H1 (cell line): ENCODE measurements around the gene MR1. TPM values are rescaled to one million over a fixed set of nuclear protein-coding genes. Genes with fewer than 3 reads are reported as not detected.

Experiments used
- CTCF ChIA-PET: fragments of 300-600 bp; sonication (Branson Sonifier 250); formaldehyde crosslinking; loops from one replicate; lab custom pipeline; 2021; ENCODE audit not compliant: partially characterized antibody; lab: Charles Lee
- POLR2A ChIA-PET: fragments of 300-600 bp; sonication (Branson Sonifier 250); formaldehyde crosslinking; loops from one replicate; lab custom pipeline; 2021; ENCODE audit warnings: inconsistent platforms; ENCODE audit not compliant: partially characterized antibody; lab: Charles Lee
- DNase-seq, 2 experiments: peaks; one replicate each; pipeline versions ENCODE4 v3.0.0 to v3.0.0-alpha.2; 2010 to 2022; ENCODE audit warnings: low spot score in 2 of 2, low read depth in 1 of 2, mixed read lengths in 1 of 2
- FAIRE-seq: peaks from 2 replicates; lab custom pipeline; 2011; peaks lifted over from hg19 to GRCh38; lab: Jason Lieb, UNC
- H2AFZ ChIP-seq: 2 replicates; pipeline ENCODE4 v1.8.1; 2012; ENCODE audit warnings: low read length, inconsistent platforms
- H2AK5ac ChIP-seq: 2 replicates; pipeline ENCODE4 v1.6.1; 2013; ENCODE audit warnings: low read depth, low read length
- H2BK120ac ChIP-seq: replicated peaks from 2 replicates; pipeline ENCODE3; 2013; ENCODE audit warnings: low read depth, low read length, inconsistent platforms
- H2BK12ac ChIP-seq: 2 replicates; pipeline ENCODE4 v1.6.1; 2013; ENCODE audit warnings: low read depth, low read length
- H2BK15ac ChIP-seq: 2 replicates; pipeline ENCODE4 v1.6.1; 2013; ENCODE audit warnings: low read length
- H2BK20ac ChIP-seq: 2 replicates; pipeline ENCODE4 v1.6.1; 2013; ENCODE audit warnings: low read length
- H2BK5ac ChIP-seq: 2 replicates; pipeline ENCODE4 v1.6.1; 2013; ENCODE audit warnings: low read depth, low read length
- H3K14ac ChIP-seq: 2 replicates; pipeline ENCODE4 v1.6.1; 2013; ENCODE audit warnings: inconsistent platforms; ENCODE audit not compliant: insufficient read length
- H3K18ac ChIP-seq: 2 replicates; pipeline ENCODE4 v1.6.1; 2013; ENCODE audit warnings: low read length; ENCODE audit errors: extremely low read depth
- H3K23ac ChIP-seq: 2 replicates; pipeline ENCODE4 v1.6.1; 2013; ENCODE audit warnings: inconsistent platforms; ENCODE audit not compliant: insufficient read length
- H3K23me2 ChIP-seq: 2 replicates; pipeline ENCODE4 v1.6.1; 2013; ENCODE audit warnings: low read depth, low read length
- H3K27ac ChIP-seq: 2 replicates; pipeline ENCODE4 v1.6.1; 2011; ENCODE audit warnings: low read depth, low read length, inconsistent platforms
- H3K27me3 ChIP-seq, 4 experiments: replicated peaks in 1 of 4; 1 replicate in 1 of 4; 2 replicates in 3 of 4; pipeline versions ENCODE4 v1.6.1 to v1.8.1; 2011 to 2013; ENCODE audit warnings: low read length in 3 of 4, mild to moderate bottlenecking in 3 of 4, inconsistent platforms in 2 of 4, mixed read lengths in 2 of 4, moderate library complexity in 1 of 4; ENCODE audit not compliant: control insufficient read depth in 3 of 4, insufficient read depth in 3 of 4; ENCODE audit errors: extremely low read depth in 1 of 4
- H3K36me3 ChIP-seq, 4 experiments: 2 replicates each; pipeline versions ENCODE4 v1.6.1 to v1.8.1; 2011 to 2013; ENCODE audit warnings: mild to moderate bottlenecking in 4 of 4, low read length in 3 of 4, moderate library complexity in 2 of 4, control low read depth in 1 of 4, inconsistent platforms in 1 of 4; ENCODE audit not compliant: insufficient read depth in 4 of 4, control insufficient read depth in 2 of 4
- H3K4ac ChIP-seq: replicated peaks from 2 replicates; pipeline ENCODE3; 2013; ENCODE audit warnings: low read length, low read depth, mixed read lengths, inconsistent platforms; ENCODE audit not compliant: insufficient read length
- H3K4me1 ChIP-seq, 4 experiments: replicated peaks in 1 of 4; 1 replicate in 1 of 4; 2 replicates in 3 of 4; pipeline versions ENCODE4 v1.6.1 to v1.8.1; 2011 to 2013; ENCODE audit warnings: low read length in 3 of 4, inconsistent platforms in 2 of 4, mixed read lengths in 1 of 4; ENCODE audit not compliant: insufficient read depth in 4 of 4, control insufficient read depth in 3 of 4
- H3K4me2 ChIP-seq, 2 experiments: 2 replicates each; pipeline versions ENCODE4 v1.6.1 to v1.8.1; 2011 to 2013; ENCODE audit warnings: low read depth in 2 of 2, low read length in 2 of 2, control low read depth in 1 of 2, inconsistent platforms in 1 of 2, mild to moderate bottlenecking in 1 of 2; ENCODE audit not compliant: insufficient read depth in 1 of 2
- H3K4me3 ChIP-seq, 4 experiments: fragments of 200-600, 300-600 bp in 1 of 4; sonication (generic), shearing (Covaris generic), sonication (Bioruptor Twin) in 1 of 4; 2 replicates each; pipeline versions ENCODE4 v1.5.1 to v1.8.1; 2011 to 2016; ENCODE audit warnings: low read length in 4 of 4, low read depth in 3 of 4, control low read depth in 2 of 4, inconsistent platforms in 2 of 4, mild to moderate bottlenecking in 2 of 4, mixed read lengths in 1 of 4, moderate library complexity in 1 of 4; ENCODE audit not compliant: insufficient read depth in 2 of 4; ENCODE audit errors: extremely low read depth in 1 of 4
- H3K56ac ChIP-seq: replicated peaks from 2 replicates; pipeline ENCODE3; 2013; ENCODE audit warnings: low read depth, mild to moderate bottlenecking, mixed read lengths, low read length, inconsistent platforms; ENCODE audit not compliant: insufficient read length
- H3K79me1 ChIP-seq: 2 replicates; pipeline ENCODE4 v1.6.1; 2013; ENCODE audit warnings: low read depth, low read length, control low read depth
- H3K79me2 ChIP-seq, 2 experiments: 2 replicates each; pipeline versions ENCODE4 v1.6.1 to v1.8.1; 2012 to 2013; ENCODE audit warnings: low read length in 2 of 2, mild to moderate bottlenecking in 2 of 2, inconsistent platforms in 1 of 2; ENCODE audit not compliant: insufficient read depth in 2 of 2, control insufficient read depth in 1 of 2
- H3K9ac ChIP-seq, 4 experiments: replicated peaks in 1 of 4; 1 replicate in 1 of 4; 2 replicates in 3 of 4; pipeline versions ENCODE4 v1.6.1 to v1.8.1; 2011 to 2013; ENCODE audit warnings: low read depth in 3 of 4, low read length in 3 of 4, control low read depth in 2 of 4, mild to moderate bottlenecking in 2 of 4, moderate library complexity in 2 of 4, inconsistent platforms in 1 of 4; ENCODE audit errors: extremely low read depth in 1 of 4
- H3K9me3 ChIP-seq, 2 experiments: 2 replicates each; pipeline versions ENCODE4 v1.6.1 to v1.8.1; 2012 to 2013; ENCODE audit warnings: mild to moderate bottlenecking in 2 of 2, moderate library complexity in 2 of 2, control low read depth in 1 of 2, inconsistent platforms in 1 of 2, low read depth in 1 of 2, low read length in 1 of 2, mixed read lengths in 1 of 2; ENCODE audit not compliant: insufficient read depth in 2 of 2
- H4K20me1 ChIP-seq, 2 experiments: replicated peaks in 1 of 2; 2 replicates each; pipeline versions ENCODE3 to v1.8.1; 2011 to 2013; ENCODE audit warnings: inconsistent platforms in 2 of 2, low read length in 2 of 2, mild to moderate bottlenecking in 1 of 2; ENCODE audit not compliant: insufficient read depth in 2 of 2, control insufficient read depth in 1 of 2
- H4K5ac ChIP-seq: 2 replicates; pipeline ENCODE4 v1.6.1; 2013; ENCODE audit warnings: low read length, low read depth, mixed read lengths, inconsistent platforms; ENCODE audit not compliant: insufficient read length
- H4K8ac ChIP-seq: 2 replicates; pipeline ENCODE4 v1.8.0; 2013; ENCODE audit warnings: mild to moderate bottlenecking, moderate library complexity, low read length, inconsistent platforms; ENCODE audit not compliant: insufficient read depth; ENCODE audit errors: extremely low read depth
- H4K91ac ChIP-seq: replicated peaks from 2 replicates; pipeline ENCODE3; 2013; ENCODE audit warnings: low read length, mixed read lengths, inconsistent platforms; ENCODE audit not compliant: insufficient read length
- CEBPB ChIP-seq: IDR thresholded peaks from 2 replicates; pipeline ENCODE4 v1.6.1; 2012; ENCODE audit warnings: low read depth, low read length
- CHD1 ChIP-seq: IDR thresholded peaks from 2 replicates; pipeline ENCODE4 v1.6.1; 2012; ENCODE audit warnings: low read depth, low read length, improper control_type of control experiment
- CHD2 ChIP-seq: IDR thresholded peaks from 2 replicates; pipeline ENCODE4 v1.6.1; 2012; ENCODE audit warnings: low read length, improper control_type of control experiment
- EZH2 ChIP-seq: fragments of 200-600 bp; sonication (generic); IDR thresholded peaks from 2 replicates; pipeline ENCODE4 v1.7.1; 2012; ENCODE audit warnings: low read depth, mild to moderate bottlenecking, moderate library complexity, low read length, inconsistent platforms; ENCODE audit not compliant: severe bottlenecking
- FOSL1 ChIP-seq: IDR thresholded peaks from 2 replicates; pipeline ENCODE4 v1.6.1; 2011; ENCODE audit warnings: mild to moderate bottlenecking, low read depth, low read length, moderate library complexity; ENCODE audit not compliant: insufficient read depth
- GABPA ChIP-seq: IDR thresholded peaks from 2 replicates; pipeline ENCODE4 v1.6.1; 2011; ENCODE audit warnings: mild to moderate bottlenecking, low read length, moderate library complexity, borderline replicate concordance; ENCODE audit not compliant: insufficient read depth
- HDAC6 ChIP-seq: IDR thresholded peaks from one replicate; pipeline ENCODE4 v1.7.1; 2012; ENCODE audit warnings: low read depth, mild to moderate bottlenecking, inconsistent platforms, low read length, moderate library complexity
- KDM5A ChIP-seq: fragments of 200-600 bp; IDR thresholded peaks from 2 replicates; pipeline ENCODE4 v1.7.1; 2012; ENCODE audit warnings: mild to moderate bottlenecking, low read length, inconsistent platforms, mixed read lengths
- SAP30 ChIP-seq: fragments of 300-600 bp; sonication (generic); IDR thresholded peaks from 2 replicates; pipeline ENCODE4 v1.7.1; 2012; ENCODE audit warnings: low read length, moderate library complexity, mild to moderate bottlenecking, inconsistent platforms; ENCODE audit not compliant: insufficient read depth, insufficient replicate concordance
- TCF12 ChIP-seq: IDR thresholded peaks from 2 replicates; pipeline ENCODE4 v1.6.1; 2011; ENCODE audit warnings: low read depth, mild to moderate bottlenecking, low read length
- WGBS, 2 experiments: shearing (Covaris generic) in 1 of 2; methylation state at CpG; one replicate each; pipeline versions ENCODE4 v1.1.6 to v1.1.7; 2013 to 2015; ENCODE audit warnings: low lambda C conversion rate in 2 of 2, mixed read lengths in 2 of 2, inconsistent platforms in 1 of 2, low coverage in 1 of 2, missing lambda C conversion rate in 1 of 2; ENCODE audit not compliant: insufficient replicate concordance in 2 of 2, insufficient coverage in 1 of 2, insufficient read length in 1 of 2; ENCODE audit errors: extremely low coverage in 1 of 2, missing lambda C conversion rate in 1 of 2; 5-methylcytosine and 5-hydroxymethylcytosine counted together
- polyA plus RNA-seq, 7 experiments: library from polyadenylated mRNA; depleted of rRNA in 3 of 7; stranded (reverse) in 5 of 7; unstranded in 2 of 7; fragments of >200 nt in 5 of 7; fragments of 200-250 nt in 2 of 7; gene quantifications; 1 replicate in 5 of 7; 2 replicates in 1 of 7; 4 replicates in 1 of 7; pipeline versions ENCODE4 v1.2.1 to v1.2.3, GENCODE V29; 2011 to 2013; ENCODE audit warnings: missing spikeins in 2 of 7, mixed read lengths in 2 of 7
- total RNA-seq: library from RNA; stranded (reverse); fragmentation: NEBNext Ultra II Directional; extraction: Animal tissue kit (Norgen Biotek cat#: 25700); gene quantifications from 2 replicates; pipeline ENCODE4 v1.2.1, GENCODE V29; 2021
- TF ChIP-seq, protein P1 (sequence below): IDR thresholded peaks from 2 replicates; pipeline ENCODE4 v1.6.1; 2012; ENCODE audit warnings: low read length, inconsistent platforms

Gene MR1
- total and polyA plus RNA-seq, 2 of the 8 experiments (the other 6 are each of a cell fraction or from before 2014, with no cell fraction given) = 0.09 TPM; not detected in 1

GRCh38 chr1:181064011-181064623 lies 30.3 kb downstream of the MR1 start:
- CTCF ChIA-PET = interaction anchor here (1.5 kb wide), 2 partner anchors 28 to 72 kb away, joined by 3 read pairs; no protein-coding TSS in a partner anchor
- TF ChIP-seq KDM5A (no peak), CHD2 (no peak), SAP30 (no peak), EZH2 (no peak), HDAC6 (no peak), GABPA (no peak), CHD1 (no peak), FOSL1 (no peak), TCF12 (no peak), CEBPB (no peak)
- TF ChIP-seq, protein P1, sequence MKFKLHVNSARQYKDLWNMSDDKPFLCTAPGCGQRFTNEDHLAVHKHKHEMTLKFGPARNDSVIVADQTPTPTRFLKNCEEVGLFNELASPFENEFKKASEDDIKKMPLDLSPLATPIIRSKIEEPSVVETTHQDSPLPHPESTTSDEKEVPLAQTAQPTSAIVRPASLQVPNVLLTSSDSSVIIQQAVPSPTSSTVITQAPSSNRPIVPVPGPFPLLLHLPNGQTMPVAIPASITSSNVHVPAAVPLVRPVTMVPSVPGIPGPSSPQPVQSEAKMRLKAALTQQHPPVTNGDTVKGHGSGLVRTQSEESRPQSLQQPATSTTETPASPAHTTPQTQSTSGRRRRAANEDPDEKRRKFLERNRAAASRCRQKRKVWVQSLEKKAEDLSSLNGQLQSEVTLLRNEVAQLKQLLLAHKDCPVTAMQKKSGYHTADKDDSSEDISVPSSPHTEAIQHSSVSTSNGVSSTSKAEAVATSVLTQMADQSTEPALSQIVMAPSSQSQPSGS = no peak

More at GRCh38 chr1:181064011-181064623, 30.3 kb downstream of the MR1 start:
- no peaks in the 10 kb centered on the region for H3K36me3 ChIP-seq
- no peaks in the 10 kb centered on the region for H3K9me3 ChIP-seq
- H2BK120ac ChIP-seq = no peak overlapping the region
- no peak overlapping the region for H4K8ac ChIP-seq
- POLR2A ChIA-PET = interaction anchor here (0.9 to 3.2 kb wide), 2 partner anchors 14 to 25 kb away, joined by 3 to 10 read pairs; partner anchors contain the start of gene IER5
- H3K56ac ChIP-seq = no peak overlapping the region
- H3K23ac ChIP-seq = no peak overlapping the region
- H3K4me2 ChIP-seq = no peak overlapping the region
- H3K14ac ChIP-seq = no peak overlapping the region
- H4K5ac ChIP-seq = no peak overlapping the region
- no peak overlapping the region for H4K91ac ChIP-seq
- no peak overlapping the region for H2BK5ac ChIP-seq
- H3K4me1 ChIP-seq = peaks cover 0 to 7% (median 1%) of the 10 kb centered on the region in 4 experiments; a peak in 5 of 7 replicates
- DNase-seq = no peak
- H2BK12ac ChIP-seq = no peak overlapping the region
- no peaks in the 10 kb centered on the region for H3K23me2 ChIP-seq
- no peaks in the 10 kb centered on the region for H3K79me1 ChIP-seq
- H4K20me1 ChIP-seq = no peaks in the 10 kb centered on the region
- 0 out of 2 replicates have a peak overlapping the region, but pooled peaks have one; percentile 36 for H2BK20ac ChIP-seq
- no peak overlapping the region; the same call in 1 of the 2 replicates for H3K27ac ChIP-seq
- no peak overlapping the region for H3K9ac ChIP-seq
- no peak overlapping the region for H3K4ac ChIP-seq
- no peak for FAIRE-seq
- 78% methylated on average over 6 of the region's 6 CpGs; no CpG with 5 or more reads in 1 of the 2 experiments for WGBS, 2 experiments
- no peaks in the 10 kb centered on the region for H3K27me3 ChIP-seq
- H3K79me2 ChIP-seq = no peaks in the 10 kb centered on the region
- no peak overlapping the region for H2AK5ac ChIP-seq
- H3K18ac ChIP-seq = no peak overlapping the region
- no peak overlapping the region for H2BK15ac ChIP-seq
- H2AFZ ChIP-seq = no peak overlapping the region
- no peak overlapping the region for H3K4me3 ChIP-seq
